Neural cell (in vitro differentiated cells): ENCODE results near the gene KLK10. TPM values are rescaled to one million over a fixed set of nuclear protein-coding genes. Genes with fewer than 3 reads are reported as not detected.

Experiments
- H2AFZ ChIP-seq: fragments of 200-600, 300-800 bp; sonication (generic), shearing (Covaris generic); 2 replicates; pipeline ENCODE4 v1.6.0; 2014; ENCODE audit warnings: low read depth, mild to moderate bottlenecking, antibody characterized with exemption, low read length, moderate library complexity
- H3F3A ChIP-seq: fragments of 200-600 bp; shearing (Covaris generic); 2 replicates; pipeline ENCODE4 v1.6.1; 2016; ENCODE audit warnings: mild to moderate bottlenecking, moderate library complexity, mixed read lengths, antibody characterized with exemption, low read length; ENCODE audit not compliant: insufficient read depth, poor library complexity, severe bottlenecking
- H3K27ac ChIP-seq: fragments of 200-600, 300-800 bp; sonication (generic), shearing (Covaris generic); 2 replicates; pipeline ENCODE4 v1.5.1; 2014; ENCODE audit warnings: mild to moderate bottlenecking, low read length, moderate library complexity
- H3K27me3 ChIP-seq: fragments of 300-800, 200-600 bp; sonication (generic), shearing (Covaris generic); 2 replicates; pipeline ENCODE4 v1.6.0; 2014; ENCODE audit warnings: mild to moderate bottlenecking, low read depth, low read length, moderate library complexity; ENCODE audit not compliant: insufficient read depth
- H3K36me3 ChIP-seq: fragments of 300-800, 200-600 bp; sonication (generic), shearing (Covaris generic); 2 replicates; pipeline ENCODE4 v1.5.1; 2014; ENCODE audit warnings: mild to moderate bottlenecking, antibody characterized with exemption, low read length, moderate library complexity; ENCODE audit not compliant: insufficient read depth
- H3K4me2 ChIP-seq: fragments of 300-800, 200-600 bp; sonication (generic), shearing (Covaris generic); 2 replicates; pipeline ENCODE4 v1.6.0; 2014; ENCODE audit warnings: mild to moderate bottlenecking, low read length
- H3K4me3 ChIP-seq: fragments of 300-800, 200-600 bp; sonication (generic), shearing (Covaris generic); 2 replicates; pipeline ENCODE4 v1.5.1; 2014; ENCODE audit warnings: mild to moderate bottlenecking, low read length, moderate library complexity
- H3K79me2 ChIP-seq: fragments of 200-600 bp; shearing (Covaris generic); replicated peaks from 2 replicates; pipeline ENCODE4 v1.6.0; 2014; ENCODE audit warnings: mild to moderate bottlenecking, low read length, moderate library complexity; ENCODE audit not compliant: insufficient read depth
- H3K9ac ChIP-seq: fragments of 300-800, 200-600 bp; sonication (generic), shearing (Covaris generic); 2 replicates; pipeline ENCODE4 v1.6.1; 2016; ENCODE audit warnings: mild to moderate bottlenecking, low read length, mixed read lengths
- H3K9me2 ChIP-seq: fragments of 200-600 bp; shearing (Covaris generic); 2 replicates; pipeline ENCODE4 v1.6.1; 2016; ENCODE audit warnings: mild to moderate bottlenecking, low read length, mixed read lengths; ENCODE audit not compliant: insufficient read depth
- H3K9me3 ChIP-seq: fragments of 200-600, 300-800 bp; sonication (generic), shearing (Covaris generic); 2 replicates; pipeline ENCODE4 v1.6.1; 2016; ENCODE audit warnings: mild to moderate bottlenecking, mixed run types, low read length, moderate library complexity, mixed read lengths
- H4K20me1 ChIP-seq: fragments of 200-600 bp; shearing (Covaris generic); 2 replicates; pipeline ENCODE4 v1.6.1; 2016; ENCODE audit warnings: mild to moderate bottlenecking, mixed run types; ENCODE audit not compliant: insufficient read depth
- EP300 ChIP-seq: fragments of 450-650 bp; conservative IDR thresholded peaks from 2 replicates; pipeline ENCODE4 v1.6.1; 2014; ENCODE audit warnings: antibody characterized with exemption, mild to moderate bottlenecking, moderate library complexity; ENCODE audit not compliant: poor library complexity, severe bottlenecking
- EZH2 ChIP-seq: fragments of 200-600, 300-800 bp; shearing (Covaris generic), sonication (generic); IDR thresholded peaks from 2 replicates; pipeline ENCODE4 v1.6.1; 2014; ENCODE audit warnings: antibody characterized with exemption, low read length, borderline replicate concordance, mild to moderate bottlenecking; ENCODE audit not compliant: insufficient read depth, poor library complexity, severe bottlenecking
- MXI1 ChIP-seq: fragments of 450-650 bp; conservative IDR thresholded peaks from 2 replicates; pipeline ENCODE4 v1.6.1; 2014; ENCODE audit warnings: antibody characterized with exemption, mild to moderate bottlenecking; ENCODE audit not compliant: poor library complexity, severe bottlenecking
- POLR2AphosphoS5 ChIP-seq: IDR thresholded peaks from 2 replicates; pipeline ENCODE4 v1.6.1; 2012
- RAD21 ChIP-seq: fragments of 450-650 bp; conservative IDR thresholded peaks from 2 replicates; pipeline ENCODE4 v1.6.1; 2014; ENCODE audit warnings: antibody characterized with exemption, mild to moderate bottlenecking, moderate library complexity
- REST ChIP-seq: IDR thresholded peaks from 2 replicates; pipeline ENCODE4 v1.6.1; 2012; ENCODE audit warnings: borderline replicate concordance
- SMC3 ChIP-seq: fragments of 450-650 bp; conservative IDR thresholded peaks from 2 replicates; pipeline ENCODE4 v1.6.1; 2014; ENCODE audit warnings: antibody characterized with exemption, mild to moderate bottlenecking, moderate library complexity; ENCODE audit not compliant: poor library complexity
- TAF1 ChIP-seq: IDR thresholded peaks from 2 replicates; pipeline ENCODE4 v1.6.1; 2012; ENCODE audit warnings: low read depth
- polyA plus RNA-seq: library from polyadenylated mRNA; depleted of rRNA; stranded (reverse); fragments of >200 nt; gene quantifications from 2 replicates; pipeline ENCODE4 v1.2.3, GENCODE V29; 2014
- TF ChIP-seq, protein P1 (sequence below): fragments of 450-650 bp; IDR thresholded peaks from 2 replicates; pipeline ENCODE4 v1.5.1; 2014; ENCODE audit warnings: antibody characterized with exemption, mild to moderate bottlenecking, moderate library complexity; ENCODE audit not compliant: poor library complexity, severe bottlenecking

KLK10 gene
- polyA plus RNA-seq, 1 donor from 2014 or later: 0.73 TPM

DNA sequence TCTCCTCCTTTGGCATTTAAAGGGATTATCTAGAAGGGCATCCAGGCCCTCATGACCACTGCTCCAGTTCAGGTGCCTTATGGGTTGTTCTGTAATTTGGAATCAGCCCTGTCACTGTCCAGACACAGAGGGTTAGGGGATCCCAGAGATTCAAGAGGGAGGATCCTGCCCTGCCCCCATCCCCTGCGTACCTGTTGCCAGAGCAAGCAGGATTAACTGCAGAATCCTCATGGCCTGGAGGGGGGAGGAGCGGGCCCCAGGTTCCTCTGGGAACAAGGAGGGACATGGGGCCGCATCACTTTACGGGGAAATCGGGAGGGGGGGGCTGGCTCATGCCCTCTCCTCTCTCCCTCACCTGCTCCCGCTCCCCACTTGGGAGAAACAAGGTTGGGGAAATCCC lies 5.9 kb upstream of the KLK10 start:
- H4K20me1 ChIP-seq: no peaks in the 10 kb centered on the region
- H3K9me2 ChIP-seq: no peaks in the 10 kb centered on the region
- H3K4me3 ChIP-seq: no peak overlapping the region
- H3K27ac ChIP-seq: no peak overlapping the region
- H3K79me2 ChIP-seq: no peaks in the 10 kb centered on the region
- no peak overlapping the region for H3K9ac ChIP-seq
- no peak overlapping the region for H3K4me2 ChIP-seq
- peaks cover under 1% of the 10 kb centered on the region for H3K27me3 ChIP-seq
- TF ChIP-seq EP300: no peak
- TF ChIP-seq MXI1: no peak
- no peak for TF ChIP-seq EZH2
- no peak for TF ChIP-seq RAD21
- TF ChIP-seq REST: no peak
- no peak for TF ChIP-seq POLR2AphosphoS5
- TF ChIP-seq TAF1: no peak
- TF ChIP-seq SMC3: no peak
- TF ChIP-seq, protein P1, sequence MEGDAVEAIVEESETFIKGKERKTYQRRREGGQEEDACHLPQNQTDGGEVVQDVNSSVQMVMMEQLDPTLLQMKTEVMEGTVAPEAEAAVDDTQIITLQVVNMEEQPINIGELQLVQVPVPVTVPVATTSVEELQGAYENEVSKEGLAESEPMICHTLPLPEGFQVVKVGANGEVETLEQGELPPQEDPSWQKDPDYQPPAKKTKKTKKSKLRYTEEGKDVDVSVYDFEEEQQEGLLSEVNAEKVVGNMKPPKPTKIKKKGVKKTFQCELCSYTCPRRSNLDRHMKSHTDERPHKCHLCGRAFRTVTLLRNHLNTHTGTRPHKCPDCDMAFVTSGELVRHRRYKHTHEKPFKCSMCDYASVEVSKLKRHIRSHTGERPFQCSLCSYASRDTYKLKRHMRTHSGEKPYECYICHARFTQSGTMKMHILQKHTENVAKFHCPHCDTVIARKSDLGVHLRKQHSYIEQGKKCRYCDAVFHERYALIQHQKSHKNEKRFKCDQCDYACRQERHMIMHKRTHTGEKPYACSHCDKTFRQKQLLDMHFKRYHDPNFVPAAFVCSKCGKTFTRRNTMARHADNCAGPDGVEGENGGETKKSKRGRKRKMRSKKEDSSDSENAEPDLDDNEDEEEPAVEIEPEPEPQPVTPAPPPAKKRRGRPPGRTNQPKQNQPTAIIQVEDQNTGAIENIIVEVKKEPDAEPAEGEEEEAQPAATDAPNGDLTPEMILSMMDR: no peak
- H2AFZ ChIP-seq: no peak overlapping the region
- H3K9me3 ChIP-seq: no peaks in the 10 kb centered on the region
- H3F3A ChIP-seq: no peaks in the 10 kb centered on the region
- H3K36me3 ChIP-seq: no peaks in the 10 kb centered on the region

DNA sequence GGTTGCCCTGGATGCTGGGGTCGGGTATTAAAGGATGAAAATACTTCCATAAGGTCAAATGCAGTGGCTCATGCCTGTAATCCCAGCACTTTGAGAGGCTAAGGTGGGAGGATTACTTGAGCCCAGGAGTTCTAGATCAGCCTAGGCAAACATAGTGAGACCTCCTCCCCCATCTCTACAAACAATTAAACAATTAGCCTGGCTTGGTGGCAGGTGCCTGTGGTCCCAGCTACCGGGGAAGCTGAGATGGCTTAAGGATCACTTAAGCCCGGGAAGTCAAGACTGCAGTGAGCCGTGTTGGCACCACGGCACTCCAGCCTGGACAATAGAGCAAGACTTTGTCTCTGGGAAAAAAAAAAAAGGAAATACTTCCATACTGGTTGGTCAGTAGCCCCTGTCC lies 5.4 kb upstream of the KLK10 start:
- TF ChIP-seq EZH2 (no peak), EP300 (no peak), POLR2AphosphoS5 (no peak), TAF1 (no peak), MXI1 (no peak), REST (no peak), RAD21 (no peak), SMC3 (no peak)
- TF ChIP-seq, protein P1: no peak
- Histone ChIP-seq H3K36me3 (no peaks in the 10 kb centered on the region), H3K9me3 (no peaks in the 10 kb centered on the region), H3K9ac (no peak overlapping the region), H3K79me2 (no peaks in the 10 kb centered on the region), H3K27me3 (peaks cover 6% of the 10 kb centered on the region), H3K4me3 (no peak overlapping the region), H3F3A (no peaks in the 10 kb centered on the region), H2AFZ (no peak overlapping the region), H3K9me2 (no peaks in the 10 kb centered on the region), H3K27ac (no peak overlapping the region), H3K4me2 (no peak overlapping the region), H4K20me1 (no peaks in the 10 kb centered on the region)
